ENCODE measurements around the gene SECISBP2.

Gene SECISBP2

DNA sequence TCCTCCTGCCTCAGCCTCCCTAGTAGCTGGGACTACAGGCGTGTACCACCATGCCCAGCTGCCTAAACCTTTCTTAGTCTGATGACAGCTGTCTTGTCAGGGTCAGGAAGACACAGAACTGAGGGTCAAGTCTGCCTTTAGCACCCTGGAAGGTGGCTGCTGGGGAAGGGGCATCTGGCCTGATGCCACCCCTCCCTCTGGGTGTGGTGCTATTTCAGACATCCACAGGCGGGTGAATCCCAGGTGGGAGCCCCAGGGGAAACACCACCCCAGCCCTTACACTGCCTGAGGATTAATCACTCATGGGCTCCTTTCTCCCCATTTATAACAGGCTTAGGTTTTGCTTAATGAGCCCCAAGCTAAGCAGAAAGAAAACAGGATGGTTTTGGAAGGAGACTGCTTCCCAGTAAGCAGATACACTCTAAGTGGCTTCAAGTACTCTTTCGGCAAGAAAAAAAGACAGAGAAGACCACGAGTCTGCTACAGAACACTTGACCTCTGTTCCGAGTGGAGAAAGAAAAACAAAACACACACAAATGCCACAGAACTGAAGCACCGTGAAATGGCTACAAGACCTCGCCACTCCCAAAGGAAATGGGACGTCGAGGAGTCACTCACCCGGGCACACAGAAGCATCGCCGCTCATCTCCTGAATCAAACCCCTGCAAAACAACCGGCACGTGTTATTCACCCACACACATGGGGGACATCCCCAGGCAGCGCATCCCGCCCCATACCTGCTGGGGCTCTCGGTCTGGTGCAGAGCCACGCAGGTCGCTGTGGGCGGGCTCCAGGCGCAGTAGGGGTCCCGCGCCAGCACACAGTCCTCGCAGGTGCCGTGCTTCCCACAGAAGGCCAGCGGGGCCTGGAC, 62.4 kb downstream of the SECISBP2 start:
- FAIRE-seq (no peak), DNase-seq (ENCODE audit: low spot score) (no peak)

DNA sequence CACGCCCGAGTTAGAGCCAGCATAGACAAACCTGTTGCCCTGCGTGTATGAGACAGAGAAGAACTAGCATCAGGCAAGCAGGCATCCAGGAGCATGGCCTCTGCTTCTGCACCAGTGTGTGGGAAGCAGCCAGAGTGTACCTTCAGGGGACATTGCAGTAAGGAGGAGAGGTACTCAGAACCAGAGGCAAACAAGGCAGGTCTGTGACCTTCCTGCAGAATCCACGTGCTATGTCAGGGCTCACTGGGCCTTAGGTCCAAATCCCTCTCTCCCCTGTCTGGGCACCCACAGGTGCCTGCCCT, 63.0 kb downstream of the SECISBP2 start:
- DNase-seq (ENCODE audit: low spot score), result no peak
- no peak for FAIRE-seq

DNA sequence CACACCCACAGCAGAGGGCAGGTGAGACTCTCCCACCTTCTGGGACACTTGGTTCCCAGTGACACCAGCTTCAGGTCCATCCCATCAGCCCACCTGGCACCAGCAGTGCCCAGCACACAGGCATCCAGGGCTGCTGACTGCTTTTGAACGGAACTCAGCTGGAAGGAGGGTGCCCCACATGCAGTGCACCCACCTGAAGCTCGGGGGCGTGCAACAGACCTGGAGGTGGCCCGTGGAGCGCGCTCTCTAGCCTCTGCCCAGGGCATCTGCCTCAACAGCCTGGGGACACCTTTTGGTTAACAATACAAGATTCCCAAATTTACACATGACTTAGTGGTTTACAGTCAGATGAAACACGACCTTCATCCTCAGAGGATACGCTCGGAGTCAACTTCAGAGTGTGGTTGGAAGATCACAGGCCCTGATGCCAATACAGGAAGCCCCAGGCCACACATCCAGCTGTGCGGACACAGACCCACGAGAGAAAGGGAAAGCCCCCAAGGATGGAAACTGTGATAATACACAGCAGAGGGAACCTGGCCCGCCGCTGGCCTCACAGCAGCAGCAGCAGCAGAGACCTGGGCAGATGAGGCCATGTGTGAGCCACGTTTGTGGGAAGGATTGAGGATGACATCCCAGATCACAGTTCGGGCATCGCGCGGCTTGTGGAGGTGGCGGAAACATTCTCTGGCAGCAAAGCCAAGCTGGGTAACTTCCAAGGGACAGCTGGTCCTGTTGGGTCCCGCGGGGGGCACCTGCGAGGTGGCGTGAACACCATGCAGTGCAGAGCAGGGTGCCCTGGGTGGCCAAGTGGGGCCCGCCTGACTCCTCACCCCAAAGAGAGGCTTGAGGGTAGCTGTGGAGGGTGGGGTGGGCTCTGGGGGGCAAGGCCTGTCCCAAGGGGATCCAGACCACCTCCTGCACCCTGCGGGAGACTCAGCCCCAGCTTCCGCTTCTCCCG, 64.0 kb downstream of the SECISBP2 start:
- DNase-seq (ENCODE audit: low spot score) (no peak), FAIRE-seq (no peak)

DNA sequence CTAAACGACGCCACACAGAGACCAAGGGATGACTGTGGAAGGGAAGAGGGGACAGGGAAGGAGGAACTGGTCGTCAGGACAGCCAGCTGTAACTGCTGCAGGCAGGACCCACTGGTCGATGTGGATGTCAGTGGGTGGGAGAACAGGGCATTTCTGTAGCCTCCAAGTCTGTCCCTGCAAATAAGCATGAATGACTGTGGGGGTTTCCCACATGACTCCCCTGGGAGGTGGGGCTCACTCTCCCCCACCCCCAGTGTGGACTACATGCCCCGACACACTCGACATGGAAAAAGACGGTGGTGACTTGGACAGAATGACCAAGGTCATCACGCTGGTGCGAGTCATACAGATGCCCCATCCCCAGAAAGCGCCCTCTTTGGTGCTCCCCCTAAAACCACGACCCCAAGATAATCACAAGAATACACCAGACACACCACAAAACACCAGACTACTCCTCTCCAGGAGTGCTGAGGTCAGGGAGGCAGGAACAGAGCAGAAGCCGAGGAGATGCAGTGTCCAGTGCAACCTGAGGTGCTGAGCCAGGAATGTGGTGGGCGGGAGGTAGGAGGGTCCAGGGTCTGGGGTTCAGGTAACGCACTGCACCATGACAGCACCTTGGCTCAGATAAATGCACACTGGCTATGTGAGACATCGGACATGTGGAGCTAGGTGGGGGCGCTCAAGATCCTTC, 64.9 kb downstream of the SECISBP2 start:
- no peak for FAIRE-seq
- DNase-seq (ENCODE audit: low spot score), result no peak

DNA sequence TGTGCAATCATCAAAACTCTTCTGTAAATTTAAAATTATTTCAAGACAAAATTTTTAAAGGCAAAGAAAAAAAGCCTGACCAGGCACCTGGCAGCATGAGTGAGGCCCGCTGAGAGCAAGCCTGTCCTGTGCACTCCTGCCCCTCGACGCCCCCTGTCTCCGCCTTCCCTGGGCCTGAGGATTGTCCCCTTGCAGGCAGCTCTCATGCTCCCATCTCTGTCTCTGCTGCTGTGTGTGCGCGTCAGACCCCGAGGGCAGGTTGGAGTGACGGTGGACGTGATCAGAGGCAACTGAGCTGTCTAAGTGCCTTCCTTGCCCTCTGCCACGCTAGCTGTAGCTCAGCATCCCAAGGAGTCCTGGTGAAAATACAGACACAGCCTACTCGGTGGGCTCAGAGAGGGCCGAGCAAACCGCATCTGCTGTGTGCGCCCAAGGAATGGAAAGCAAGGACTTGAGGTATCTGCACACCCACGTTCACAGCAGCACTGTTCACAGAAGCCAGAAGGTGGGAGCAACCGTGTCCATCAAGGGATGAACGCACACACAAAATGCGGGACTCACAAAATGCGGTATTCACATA, 65.5 kb downstream of the SECISBP2 start:
- no peak for DNase-seq (ENCODE audit: low spot score)
- FAIRE-seq, result no peak

DNA sequence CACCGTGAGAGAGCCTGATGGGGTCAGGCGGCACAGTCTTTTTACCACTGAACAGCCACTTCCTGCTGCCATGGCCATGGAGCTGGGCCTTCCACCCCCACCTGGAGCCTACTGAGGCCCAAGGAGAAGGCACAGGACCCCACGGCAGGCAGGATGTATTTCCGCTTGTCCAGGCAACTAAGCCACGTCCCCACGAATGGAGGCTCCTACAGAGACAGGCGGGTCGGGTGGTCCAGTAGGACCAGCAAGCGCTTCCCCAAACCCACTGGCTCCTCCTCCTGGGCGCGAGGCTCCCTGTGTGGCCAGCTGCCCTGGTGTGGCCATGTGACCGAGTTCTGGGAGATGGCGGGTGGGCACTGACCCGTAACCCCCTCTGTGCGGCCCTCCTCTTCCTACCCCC, 66.5 kb downstream of the SECISBP2 start:
- DNase-seq (ENCODE audit: low spot score) (no peak), FAIRE-seq (no peak)

DNA sequence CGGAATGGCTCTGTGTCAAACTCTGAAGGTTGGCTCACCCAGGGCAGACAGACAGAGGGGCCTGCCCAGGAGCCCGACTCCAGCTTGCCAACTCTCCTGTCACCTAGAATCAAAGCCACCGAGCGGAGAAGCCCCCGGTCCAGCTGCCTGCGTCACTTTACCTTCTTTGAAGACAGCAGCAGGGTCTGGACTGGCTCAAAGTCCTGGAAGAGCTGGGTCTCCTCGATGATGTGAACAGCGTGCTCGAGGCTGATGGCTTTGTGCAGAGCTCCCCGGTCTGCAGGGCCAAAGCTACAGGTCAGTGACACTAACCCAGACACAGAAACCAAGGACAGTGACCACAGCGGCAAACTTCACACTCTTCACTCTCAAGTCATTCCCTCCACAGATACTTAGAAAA, 67.9 kb downstream of the SECISBP2 start:
- DNase-seq (ENCODE audit: low spot score) (no peak), FAIRE-seq (no peak)

DNA sequence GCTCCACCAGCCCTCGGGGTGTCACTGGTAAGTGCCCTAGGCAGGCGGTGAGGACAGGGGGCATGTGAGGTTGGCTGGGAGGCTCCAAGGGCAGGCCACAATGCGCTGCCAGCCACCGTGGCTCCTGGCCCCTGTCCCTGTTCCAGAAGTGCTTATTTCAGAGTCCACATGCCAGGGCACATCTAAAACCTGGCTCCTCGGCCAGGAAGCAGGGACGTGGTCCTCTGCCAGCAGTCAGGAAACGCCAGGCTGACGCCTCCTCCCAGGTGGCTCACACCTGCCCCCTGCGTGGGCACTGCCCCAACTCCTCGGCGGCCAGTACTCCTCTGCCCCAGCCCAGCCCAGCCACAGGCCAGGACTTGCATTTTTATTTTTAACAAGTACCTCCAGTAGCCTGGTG, 68.5 kb downstream of the SECISBP2 start:
- no peak for FAIRE-seq
- DNase-seq (ENCODE audit: low spot score), result no peak

DNA sequence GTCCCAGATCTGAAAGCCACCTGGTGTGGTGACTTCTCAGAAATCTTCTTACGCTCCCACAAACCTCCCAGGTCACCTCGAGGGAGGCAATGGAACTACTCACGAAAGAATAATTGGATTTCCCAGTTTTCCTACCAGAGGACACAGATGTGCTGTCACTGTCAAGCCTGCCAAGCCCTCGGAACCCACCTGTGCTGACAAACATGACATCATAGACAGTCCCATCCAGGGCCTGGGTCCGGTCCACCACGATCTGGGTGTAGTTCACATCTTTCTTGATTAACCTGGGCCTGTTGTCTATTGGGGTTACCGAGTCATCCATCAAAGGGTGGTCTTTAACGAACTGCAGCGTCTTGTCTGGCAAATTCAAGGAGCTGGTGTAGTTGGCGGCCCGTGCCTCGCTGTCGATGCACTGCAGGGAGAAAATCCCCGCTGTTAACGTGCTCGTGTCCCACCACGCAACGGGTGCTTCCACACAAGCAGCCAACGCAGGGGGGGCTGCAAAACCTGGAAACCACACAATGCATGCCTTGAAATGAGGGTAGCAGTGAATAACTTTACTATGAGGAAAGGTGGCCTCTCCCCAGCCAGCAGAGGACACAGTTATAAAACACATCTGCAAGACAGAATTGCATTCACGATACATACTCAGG, 69.0 kb downstream of the SECISBP2 start:
- DNase-seq (ENCODE audit: low spot score) (no peak), FAIRE-seq (no peak)

DNA sequence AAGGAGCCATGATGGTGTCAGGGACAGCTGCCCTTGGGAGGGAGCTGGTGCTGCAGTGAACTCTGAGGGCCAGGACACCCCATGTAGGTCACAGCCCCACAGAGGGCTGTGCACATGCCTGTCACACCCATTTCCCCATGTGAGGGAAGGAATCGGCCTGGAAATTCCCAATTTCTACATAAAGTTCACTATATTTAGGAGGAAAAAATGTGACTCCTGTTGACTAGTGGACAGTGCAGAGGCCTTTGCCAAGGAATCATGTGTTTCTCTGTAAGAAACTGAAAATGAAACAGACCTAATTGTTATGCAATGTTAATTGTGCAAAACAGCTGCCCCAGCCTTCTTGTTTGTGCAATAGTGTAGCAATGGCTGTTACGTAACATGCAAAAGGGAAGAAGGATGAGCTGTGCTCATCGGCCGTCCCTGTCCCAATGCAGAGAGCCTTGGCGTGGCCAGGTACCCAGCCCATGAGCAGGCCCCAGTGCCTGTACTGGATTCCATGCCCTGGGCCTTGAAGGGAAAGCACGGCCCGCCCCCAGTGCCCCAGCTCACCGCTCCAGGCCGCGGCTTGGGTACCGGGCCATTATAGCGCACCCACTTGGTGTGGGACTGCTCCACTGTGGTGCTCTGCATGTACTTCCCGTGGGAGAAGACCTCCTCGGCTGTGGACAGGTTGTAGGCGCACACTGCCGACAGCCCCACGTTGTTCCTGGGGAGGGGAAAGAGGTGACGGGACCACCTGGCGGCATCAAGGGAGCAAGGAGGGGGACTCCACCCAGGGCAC, 70.0 kb downstream of the SECISBP2 start:
- no peak for FAIRE-seq
- no peak for DNase-seq (ENCODE audit: low spot score)

DNA sequence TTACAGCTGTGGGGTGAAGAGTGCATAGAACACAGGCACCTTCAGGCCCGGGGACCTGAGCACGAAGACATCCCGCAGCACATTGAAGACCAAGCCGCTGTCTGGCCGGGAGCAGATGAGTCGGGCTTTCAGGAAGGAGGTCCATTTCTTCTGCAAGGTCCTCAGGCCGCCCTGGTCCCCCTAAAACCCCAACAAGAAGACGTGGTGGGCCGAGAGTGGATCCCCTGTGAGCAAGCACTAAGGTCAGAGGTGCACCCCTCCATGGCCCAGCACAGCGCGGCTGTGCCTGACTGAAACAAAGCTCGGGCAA, 70.5 kb downstream of the SECISBP2 start:
- DNase-seq (ENCODE audit: low spot score) (no peak), FAIRE-seq (no peak)

DNA sequence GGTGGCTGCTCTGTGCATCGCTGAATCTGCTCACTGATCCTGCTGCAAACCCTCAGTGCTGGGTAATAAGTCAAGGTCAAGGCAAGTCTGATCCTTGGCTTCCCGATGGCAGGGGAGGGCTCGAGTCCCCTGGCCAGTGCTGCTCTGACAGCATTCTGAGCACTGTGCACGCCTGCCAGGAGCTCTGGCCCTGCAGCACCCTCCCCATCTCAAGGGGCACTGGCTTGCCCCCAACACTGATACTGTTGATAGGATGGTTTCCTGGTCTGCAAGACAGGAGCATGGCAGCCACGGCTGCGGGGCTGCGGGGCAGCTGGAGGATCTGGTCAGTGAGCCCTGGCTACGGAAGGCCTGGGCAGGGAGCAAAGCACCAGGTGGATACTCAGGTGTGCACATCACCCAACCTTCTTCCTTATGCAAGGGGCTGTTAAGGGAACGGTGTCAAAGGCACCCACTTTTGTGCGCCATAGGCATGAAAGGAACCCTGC, 71.8 kb downstream of the SECISBP2 start:
- FAIRE-seq, result no peak

DNA sequence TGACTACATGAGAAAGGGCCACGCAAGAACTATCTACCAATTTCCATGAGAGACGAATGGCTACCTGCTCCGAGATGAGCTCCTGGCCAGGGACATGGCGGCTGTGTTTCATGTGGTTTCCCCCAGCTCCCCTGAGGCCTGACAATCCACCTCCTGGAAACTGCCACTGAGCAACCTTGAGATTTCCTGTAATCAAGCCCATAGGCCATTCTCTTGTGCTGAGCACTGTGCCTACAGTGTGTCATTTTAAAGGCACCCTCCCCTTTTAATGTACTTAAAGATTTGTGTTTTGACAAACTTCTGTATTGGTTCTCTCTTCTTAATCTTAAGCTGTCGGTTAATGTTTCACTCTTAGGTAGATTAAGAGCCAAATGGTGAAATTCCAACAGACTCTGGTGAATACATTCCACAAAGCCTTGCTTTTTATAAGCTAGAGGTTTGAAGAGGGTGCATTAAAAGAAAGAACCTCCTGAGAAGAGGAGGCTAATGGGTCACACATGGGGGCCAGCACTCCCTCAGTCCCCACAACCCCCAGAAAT, 72.3 kb downstream of the SECISBP2 start:
- FAIRE-seq (no peak), DNase-seq (ENCODE audit: low spot score) (no peak)

More for the DNA sequence above, 71.8 kb downstream of the SECISBP2 start:
- DNase-seq (ENCODE audit: low spot score), result no peak

DNA sequence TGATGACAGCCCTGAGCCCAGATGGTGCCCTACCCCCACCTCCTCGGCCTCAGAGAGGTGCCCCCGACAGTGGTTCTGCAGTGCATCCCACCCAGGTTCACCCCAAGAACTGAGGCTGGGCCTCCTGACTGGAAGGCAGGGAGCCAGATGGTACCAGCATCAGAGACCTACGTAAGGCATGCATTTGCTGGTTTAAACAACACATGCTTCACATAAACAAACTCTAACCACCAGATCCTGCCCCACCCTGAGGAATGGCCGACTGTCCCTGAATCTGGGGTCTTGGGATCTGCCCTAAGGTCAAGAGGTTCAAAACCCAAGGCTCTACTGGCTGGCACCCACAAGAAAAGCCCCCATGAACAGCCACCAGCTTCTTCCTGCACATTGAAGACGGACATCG, 73.3 kb downstream of the SECISBP2 start:
- DNase-seq (ENCODE audit: low spot score) (no peak), FAIRE-seq (no peak)

DNA sequence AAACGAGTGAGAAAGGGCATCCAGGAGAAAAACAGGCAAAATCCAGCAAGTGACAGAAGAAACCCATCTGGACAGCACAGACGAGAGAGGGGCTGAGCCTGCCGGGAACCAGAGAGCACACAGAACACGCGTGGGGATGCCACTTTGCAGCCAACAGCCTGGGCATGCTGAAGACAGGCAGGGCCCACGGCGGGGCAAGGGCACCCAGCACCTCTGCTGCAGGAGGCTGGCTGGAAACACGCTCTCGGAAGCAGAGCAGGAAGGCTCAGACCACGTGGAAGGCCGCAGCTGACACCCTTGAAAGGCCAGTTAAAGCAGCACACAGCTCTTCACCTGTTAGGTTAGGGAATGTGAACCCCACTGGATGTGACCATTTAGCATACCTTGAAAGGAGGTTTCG, 76.1 kb downstream of the SECISBP2 start:
- FAIRE-seq, result no peak
- DNase-seq (ENCODE audit: low spot score), result no peak

DNA sequence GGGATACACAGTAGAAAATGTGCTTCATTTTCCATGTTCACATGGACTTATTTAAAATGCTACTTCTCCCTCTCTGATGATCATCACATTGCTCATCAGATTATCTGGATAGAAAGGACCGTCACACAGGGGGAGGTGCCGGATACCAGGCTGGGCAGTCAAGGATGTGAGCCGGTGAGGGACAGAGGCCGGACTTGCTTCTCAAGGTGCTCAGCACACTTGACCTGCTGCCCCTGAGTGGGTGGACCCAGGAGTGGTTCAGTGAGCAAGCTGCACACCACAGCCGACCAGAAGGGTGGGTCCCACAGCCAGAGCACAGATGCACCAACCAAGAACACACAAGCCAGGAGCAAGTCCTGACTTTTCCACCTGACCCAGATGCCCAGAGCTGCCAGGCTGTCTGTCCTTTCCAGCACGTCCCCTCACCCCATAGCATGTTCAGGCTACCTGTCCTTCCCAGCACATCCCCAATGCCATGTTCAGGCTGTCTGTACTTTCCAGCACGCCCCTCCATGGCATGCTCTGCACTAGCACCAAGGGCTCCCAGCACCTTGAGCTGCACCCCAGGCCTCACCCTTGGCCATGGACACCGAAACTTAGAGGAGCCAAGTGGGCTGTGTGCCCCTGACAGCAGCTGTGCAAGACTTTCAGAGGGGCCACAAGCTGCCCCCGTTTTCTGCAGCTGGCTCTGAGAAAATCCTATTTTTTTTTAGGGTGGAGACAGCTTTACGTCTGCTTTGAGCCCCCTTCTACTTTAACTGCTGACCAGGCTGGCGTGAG, 77.8 kb downstream of the SECISBP2 start:
- DNase-seq (ENCODE audit: low spot score), result no peak

DNA sequence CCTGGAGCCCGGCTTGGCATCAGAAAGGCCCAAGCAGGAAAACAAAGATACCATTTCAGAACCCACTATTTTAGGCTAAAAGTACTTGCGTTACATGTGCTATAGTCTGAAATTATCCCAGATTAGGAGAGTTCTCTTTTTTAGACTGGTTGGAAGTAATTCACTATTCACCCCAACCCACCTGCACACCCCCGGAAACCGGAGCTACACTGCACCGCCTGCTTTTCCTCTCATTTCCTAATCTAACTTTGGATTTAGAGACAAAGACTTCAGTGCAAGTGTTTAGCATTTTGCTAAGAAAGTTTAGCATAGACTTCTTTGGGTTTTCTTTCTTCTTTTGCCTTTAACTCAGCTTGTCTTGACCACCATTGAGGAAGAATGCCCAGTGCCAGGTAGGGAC, 79.2 kb downstream of the SECISBP2 start:
- FAIRE-seq (no peak), DNase-seq (ENCODE audit: low spot score) (no peak)

More for the DNA sequence above, 77.8 kb downstream of the SECISBP2 start:
- no peak for FAIRE-seq

DNA sequence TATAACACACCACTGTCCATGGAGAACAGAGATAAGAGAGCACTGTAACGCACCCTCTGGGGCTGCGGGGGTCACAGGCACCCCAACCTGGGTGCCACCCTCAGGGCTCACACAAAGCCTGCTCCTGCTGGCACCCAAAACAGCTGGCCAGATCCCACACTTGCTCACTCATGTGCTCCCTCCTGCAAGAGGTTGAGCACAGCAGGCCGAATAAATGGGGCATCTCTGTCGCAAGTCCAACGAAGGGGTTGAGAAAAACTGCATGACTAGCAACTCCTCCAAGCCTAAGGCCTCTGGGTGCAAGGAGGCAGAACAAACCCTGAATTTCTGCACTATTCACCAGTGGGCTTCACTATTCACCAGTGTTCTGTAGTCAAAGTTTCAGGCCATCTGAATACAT, 80.3 kb downstream of the SECISBP2 start:
- FAIRE-seq (no peak), DNase-seq (ENCODE audit: low spot score) (no peak)
